SU-DHL-6 (cell line): ENCODE measurements around the gene MRTFB.

Source experiments
- EZH2phosphoT487 ChIP-seq: fragments of 200-600 bp; sonication (generic), shearing (Covaris generic); conservative IDR thresholded peaks from 2 replicates; pipeline ENCODE4 v1.6.1; 2018; ENCODE audit warnings: mild to moderate bottlenecking, antibody characterized with exemption, low read length, moderate library complexity, mixed read lengths
- TF ChIP-seq, protein P1 (sequence below): fragments of 200-600 bp; sonication (generic); IDR thresholded peaks from one replicate; pipeline ENCODE4 v1.5.1; 2017; ENCODE audit warnings: antibody characterized with exemption, mild to moderate bottlenecking, low read length, moderate library complexity; ENCODE audit not compliant: insufficient read depth, poor library complexity, severe bottlenecking

DNA sequence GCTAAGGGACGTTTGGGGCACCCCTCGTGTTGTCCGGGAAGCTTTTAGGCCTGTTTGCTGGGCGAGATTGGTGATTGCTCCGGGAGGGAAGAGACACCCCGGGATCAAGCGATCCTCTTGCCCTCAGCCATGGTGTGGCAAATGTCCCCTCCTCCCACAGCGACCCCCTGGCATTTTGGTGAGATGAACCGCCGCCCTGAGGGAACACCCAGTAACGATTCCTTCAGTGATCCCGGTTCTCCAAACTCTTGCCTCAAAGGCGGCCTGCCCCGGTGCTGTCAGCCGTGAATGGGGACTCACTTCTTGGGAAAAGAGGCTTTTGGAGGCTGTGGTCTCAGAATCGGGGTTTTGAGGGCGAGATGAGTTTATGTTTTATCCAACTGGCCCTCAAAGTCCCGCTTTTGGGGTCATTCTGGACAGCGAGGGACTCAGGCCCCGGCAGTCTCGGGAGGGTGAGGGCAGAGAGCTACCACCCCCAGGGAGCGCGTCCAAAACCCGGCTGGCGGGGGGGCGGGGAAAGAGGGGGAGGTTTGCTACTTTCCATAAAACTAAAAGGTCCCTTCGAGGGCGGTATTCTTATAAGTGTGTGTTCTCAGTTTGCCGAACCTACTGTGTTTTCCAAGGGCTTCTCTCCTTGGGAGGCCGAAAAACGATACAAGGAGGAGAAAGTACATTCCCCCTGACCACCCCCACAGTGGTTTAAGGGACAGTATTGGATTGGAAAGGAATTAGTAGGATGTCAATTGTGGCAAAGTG is 232.7 kb downstream of the MRTFB start:
- TF ChIP-seq, protein P1, sequence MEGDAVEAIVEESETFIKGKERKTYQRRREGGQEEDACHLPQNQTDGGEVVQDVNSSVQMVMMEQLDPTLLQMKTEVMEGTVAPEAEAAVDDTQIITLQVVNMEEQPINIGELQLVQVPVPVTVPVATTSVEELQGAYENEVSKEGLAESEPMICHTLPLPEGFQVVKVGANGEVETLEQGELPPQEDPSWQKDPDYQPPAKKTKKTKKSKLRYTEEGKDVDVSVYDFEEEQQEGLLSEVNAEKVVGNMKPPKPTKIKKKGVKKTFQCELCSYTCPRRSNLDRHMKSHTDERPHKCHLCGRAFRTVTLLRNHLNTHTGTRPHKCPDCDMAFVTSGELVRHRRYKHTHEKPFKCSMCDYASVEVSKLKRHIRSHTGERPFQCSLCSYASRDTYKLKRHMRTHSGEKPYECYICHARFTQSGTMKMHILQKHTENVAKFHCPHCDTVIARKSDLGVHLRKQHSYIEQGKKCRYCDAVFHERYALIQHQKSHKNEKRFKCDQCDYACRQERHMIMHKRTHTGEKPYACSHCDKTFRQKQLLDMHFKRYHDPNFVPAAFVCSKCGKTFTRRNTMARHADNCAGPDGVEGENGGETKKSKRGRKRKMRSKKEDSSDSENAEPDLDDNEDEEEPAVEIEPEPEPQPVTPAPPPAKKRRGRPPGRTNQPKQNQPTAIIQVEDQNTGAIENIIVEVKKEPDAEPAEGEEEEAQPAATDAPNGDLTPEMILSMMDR = no peak
- TF ChIP-seq EZH2phosphoT487 = no peak
